WTC11 (cell line): Measurements from ENCODE around the gene TTC7B.

ENCODE experiments used
- GABPB1 ChIP-seq: sonication (generic); formaldehyde crosslinking; IDR thresholded peaks from 2 replicates; pipeline ENCODE4 v1.8.1; 2023; ENCODE audit warnings: mild to moderate bottlenecking, missing genetic modification reagents
- NR2C2 ChIP-seq: sonication (generic); formaldehyde crosslinking; IDR thresholded peaks from 2 replicates; pipeline ENCODE4 v1.8.0; 2022; ENCODE audit warnings: mild to moderate bottlenecking, missing genetic modification reagents
- SP1 ChIP-seq: sonication (generic); formaldehyde crosslinking; conservative IDR thresholded peaks from 2 replicates; pipeline ENCODE4 v1.8.1; 2022; ENCODE audit warnings: missing genetic modification reagents
- ZNF138 ChIP-seq: sonication (generic); formaldehyde crosslinking; conservative IDR thresholded peaks from 2 replicates; pipeline ENCODE4 v1.8.1; 2022; ENCODE audit warnings: mild to moderate bottlenecking, moderate library complexity, missing genetic modification reagents
- TF ChIP-seq, protein P1 (sequence below): fragments of 200-600 bp; IDR thresholded peaks from 2 replicates; pipeline ENCODE4 v1.8.0; 2022; ENCODE audit warnings: antibody characterized with exemption

DNA sequence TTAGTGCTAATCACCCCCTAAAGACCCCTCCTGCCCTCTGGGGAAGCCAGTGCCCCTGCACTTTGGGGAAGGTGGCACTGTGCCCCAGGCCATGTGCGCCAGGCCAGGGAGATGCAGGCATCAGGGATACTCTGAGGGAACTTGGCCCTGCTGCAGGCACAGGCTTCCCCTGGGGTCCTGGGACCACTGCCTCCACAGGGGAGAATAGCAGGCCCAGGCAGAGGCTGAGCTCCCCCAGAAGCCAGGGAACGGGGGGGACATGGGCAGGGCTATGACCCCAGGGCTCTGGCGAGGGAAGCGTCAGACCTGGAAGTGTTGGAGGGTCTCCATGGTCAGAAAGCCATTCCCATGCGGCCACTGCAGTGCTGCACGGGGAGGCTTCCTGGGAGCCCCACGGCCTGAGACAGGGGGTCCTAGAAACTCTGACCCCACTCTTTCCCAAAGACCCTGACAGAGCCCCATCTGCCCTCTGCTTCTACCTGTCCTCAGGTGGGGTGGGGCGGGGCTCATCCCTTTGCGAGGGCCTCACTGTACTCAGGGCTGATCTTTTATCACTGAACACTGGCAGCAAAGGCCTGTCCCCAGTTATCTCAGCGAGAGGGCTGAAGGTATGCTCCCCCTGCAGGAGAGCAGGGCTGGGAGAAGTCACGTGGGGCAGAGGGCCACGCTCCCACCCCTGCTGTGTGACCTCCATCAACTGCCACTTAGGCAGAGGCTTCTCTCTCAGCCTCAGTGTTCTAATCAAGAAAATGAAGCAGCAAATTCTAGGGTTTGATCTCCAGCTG is 259.4 kb downstream of the TTC7B start:
- TF ChIP-seq, protein P1, sequence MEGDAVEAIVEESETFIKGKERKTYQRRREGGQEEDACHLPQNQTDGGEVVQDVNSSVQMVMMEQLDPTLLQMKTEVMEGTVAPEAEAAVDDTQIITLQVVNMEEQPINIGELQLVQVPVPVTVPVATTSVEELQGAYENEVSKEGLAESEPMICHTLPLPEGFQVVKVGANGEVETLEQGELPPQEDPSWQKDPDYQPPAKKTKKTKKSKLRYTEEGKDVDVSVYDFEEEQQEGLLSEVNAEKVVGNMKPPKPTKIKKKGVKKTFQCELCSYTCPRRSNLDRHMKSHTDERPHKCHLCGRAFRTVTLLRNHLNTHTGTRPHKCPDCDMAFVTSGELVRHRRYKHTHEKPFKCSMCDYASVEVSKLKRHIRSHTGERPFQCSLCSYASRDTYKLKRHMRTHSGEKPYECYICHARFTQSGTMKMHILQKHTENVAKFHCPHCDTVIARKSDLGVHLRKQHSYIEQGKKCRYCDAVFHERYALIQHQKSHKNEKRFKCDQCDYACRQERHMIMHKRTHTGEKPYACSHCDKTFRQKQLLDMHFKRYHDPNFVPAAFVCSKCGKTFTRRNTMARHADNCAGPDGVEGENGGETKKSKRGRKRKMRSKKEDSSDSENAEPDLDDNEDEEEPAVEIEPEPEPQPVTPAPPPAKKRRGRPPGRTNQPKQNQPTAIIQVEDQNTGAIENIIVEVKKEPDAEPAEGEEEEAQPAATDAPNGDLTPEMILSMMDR = no peak
- TF ChIP-seq GABPB1 (CRISPR knock-in tag) = no peak
- no peak for TF ChIP-seq NR2C2 (CRISPR knock-in tag)
- TF ChIP-seq ZNF138 (CRISPR knock-in tag) = no peak
- no peak for TF ChIP-seq SP1
